ENCODE measurements around the gene WDR70. TPM values are rescaled to one million over a fixed set of nuclear protein-coding genes. Genes with fewer than 3 reads are reported as not detected.

Gene WDR70
- total RNA-seq, 2 donors from 2014 or later, result 18.0 to 25.3 TPM

- H3K4me3 ChIP-seq, result no peak overlapping the region
- H3K36me3 ChIP-seq, result no peaks in the 10 kb centered on the region
- H3K27ac ChIP-seq, result no peak overlapping the region
- TF ChIP-seq CTCF (IDR thresholded peaks at IDR 0.05), result no peak
- no peaks in the 10 kb centered on the region for H3K9me3 ChIP-seq
- H3K4me1 ChIP-seq (ENCODE audit: control insufficient read depth in 1 of 2, low read depth in 2 of 2), result no peaks in the 10 kb centered on the region
- no peak for ATAC-seq (ENCODE audit: insufficient number of reproducible peaks, low FRiP score, low read depth)
- no peak for DNase-seq (ENCODE audit: low spot score)
- H3K27me3 ChIP-seq (replicated peaks; ENCODE audit: insufficient read depth), result no peaks in the 10 kb centered on the region
Measured at GRCh38 chr5:37786416-37786815, 407.3 kb downstream of the WDR70 start.

DNA sequence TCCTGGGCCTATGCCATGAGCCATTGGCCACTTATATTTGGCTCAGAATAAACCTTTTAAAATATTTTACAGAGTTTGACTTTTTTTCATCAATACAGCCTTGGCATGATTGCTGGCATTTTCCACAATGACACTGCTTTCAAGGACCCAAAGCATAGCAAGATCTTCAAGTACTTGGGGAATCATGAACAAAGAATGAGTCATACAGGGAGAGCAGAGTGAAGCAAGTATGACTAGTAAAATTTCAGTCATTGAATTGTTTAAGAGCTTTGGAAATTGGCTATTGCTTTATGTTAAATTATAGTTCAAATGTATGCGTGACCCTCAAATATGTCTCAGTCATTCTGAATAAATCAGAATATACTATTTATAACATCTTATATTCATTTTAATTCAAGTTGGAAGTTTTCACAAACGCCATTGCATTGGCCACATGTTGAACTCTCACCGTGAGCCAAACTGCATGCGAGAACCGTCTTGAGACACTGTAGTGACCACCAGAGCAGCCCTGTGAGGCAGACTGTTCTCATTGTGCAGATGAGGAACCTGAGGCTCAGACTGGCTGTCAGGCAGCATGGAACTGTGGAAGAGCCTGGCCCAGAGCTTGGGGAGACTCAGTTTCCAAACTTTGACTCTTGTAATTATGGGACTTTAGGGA, 407.9 kb downstream of the WDR70 start:
- DNase-seq (ENCODE audit: low spot score), result no peak
- no peak for ATAC-seq (ENCODE audit: insufficient number of reproducible peaks, low FRiP score, low read depth)

DNA sequence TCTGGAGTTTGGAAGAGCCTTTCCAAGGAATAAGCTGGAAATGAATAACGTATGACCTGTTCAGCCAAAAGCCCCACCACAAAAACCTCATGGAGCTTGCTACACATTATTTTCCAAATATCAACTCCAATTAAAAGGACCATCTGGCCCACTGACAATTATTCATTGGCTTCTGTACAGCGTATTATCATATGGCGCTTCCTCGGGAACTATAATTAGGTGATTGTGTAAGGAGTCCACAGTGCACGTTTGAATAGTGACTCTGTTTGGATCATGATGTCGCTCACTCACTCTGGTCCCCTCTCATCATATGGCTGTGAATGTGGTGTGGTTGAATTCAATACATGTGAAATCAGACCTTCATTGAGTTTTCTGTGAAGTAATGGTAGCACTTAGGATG, 408.6 kb downstream of the WDR70 start:
- no peak overlapping the region for H3K27ac ChIP-seq
- H3K4me1 ChIP-seq (ENCODE audit: control insufficient read depth in 1 of 2, low read depth in 2 of 2), result no peaks in the 10 kb centered on the region
- no peak overlapping the region for H3K4me3 ChIP-seq
- no peak for ATAC-seq (ENCODE audit: insufficient number of reproducible peaks, low FRiP score, low read depth)
- no peak for DNase-seq (ENCODE audit: low spot score)
- no peaks in the 10 kb centered on the region for H3K9me3 ChIP-seq
- H3K27me3 ChIP-seq (replicated peaks; ENCODE audit: insufficient read depth), result no peaks in the 10 kb centered on the region
- TF ChIP-seq CTCF (IDR thresholded peaks at IDR 0.05), result no peak
- no peaks in the 10 kb centered on the region for H3K36me3 ChIP-seq

More for the DNA sequence above, 407.9 kb downstream of the WDR70 start:
- Histone ChIP-seq H3K36me3 (no peaks in the 10 kb centered on the region), H3K27me3 (replicated peaks; ENCODE audit: insufficient read depth) (no peaks in the 10 kb centered on the region), H3K27ac (no peak overlapping the region), H3K9me3 (no peaks in the 10 kb centered on the region), H3K4me1 (ENCODE audit: control insufficient read depth in 1 of 2, low read depth in 2 of 2) (no peaks in the 10 kb centered on the region), H3K4me3 (no peak overlapping the region)
- no peak for TF ChIP-seq CTCF (IDR thresholded peaks at IDR 0.05)

DNA sequence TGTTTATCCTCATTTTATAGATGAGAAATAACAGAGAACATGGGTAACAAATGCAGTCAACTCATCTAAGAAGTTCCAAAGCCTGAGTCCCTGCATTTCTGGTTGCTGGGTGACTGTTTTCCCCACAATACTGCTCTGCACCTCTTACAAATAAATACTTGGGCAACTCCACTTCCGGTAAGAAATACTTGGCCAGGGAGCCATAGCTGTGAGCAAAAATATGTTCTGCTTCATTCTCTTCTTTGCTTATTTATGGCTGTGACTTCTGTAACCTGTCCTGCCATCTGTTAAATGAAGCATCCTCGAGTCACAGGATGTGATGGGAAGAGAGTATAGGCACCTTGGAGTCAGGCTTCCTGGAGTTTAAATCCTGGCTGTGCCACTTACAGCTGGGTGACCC, 410.9 kb downstream of the WDR70 start:
- ATAC-seq (ENCODE audit: insufficient number of reproducible peaks, low FRiP score, low read depth), result no peak
- no peak for TF ChIP-seq CTCF (IDR thresholded peaks at IDR 0.05)

DNA sequence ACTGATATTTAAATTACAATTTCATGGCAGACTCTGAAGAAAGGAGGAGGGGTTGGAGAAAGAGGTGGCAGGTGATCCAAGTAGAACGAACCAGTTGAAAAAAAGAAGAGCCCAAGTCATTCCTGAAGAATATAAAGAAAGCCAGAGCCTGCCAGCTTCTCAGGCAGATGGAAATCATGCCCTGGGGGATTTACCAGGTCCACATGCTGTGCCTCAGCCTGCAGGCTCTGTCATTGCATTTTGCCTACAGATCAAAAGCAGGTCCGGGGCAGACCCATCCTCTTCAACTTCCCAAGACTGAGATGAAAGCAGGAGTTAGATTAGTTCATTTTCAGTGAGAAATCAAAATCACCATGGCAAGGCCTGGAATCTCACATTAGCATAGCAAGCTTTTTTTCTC, 412.2 kb downstream of the WDR70 start:
- H3K9me3 ChIP-seq, result peaks cover 8% of the 10 kb centered on the region
- H3K36me3 ChIP-seq, result no peaks in the 10 kb centered on the region
- no peak overlapping the region for H3K27ac ChIP-seq
- DNase-seq (ENCODE audit: low spot score), result no peak
- no peak for ATAC-seq (ENCODE audit: insufficient number of reproducible peaks, low FRiP score, low read depth)
- no peaks in the 10 kb centered on the region for H3K27me3 ChIP-seq (replicated peaks; ENCODE audit: insufficient read depth)
- no peaks in the 10 kb centered on the region for H3K4me1 ChIP-seq (ENCODE audit: control insufficient read depth in 1 of 2, low read depth in 2 of 2)
- no peak for TF ChIP-seq CTCF (IDR thresholded peaks at IDR 0.05)
- no peak overlapping the region for H3K4me3 ChIP-seq

More for the DNA sequence above, 410.9 kb downstream of the WDR70 start:
- no peak for DNase-seq (ENCODE audit: low spot score)
- H3K27ac ChIP-seq, result no peak overlapping the region
- H3K9me3 ChIP-seq, result peaks cover 3% of the 10 kb centered on the region
- H3K4me3 ChIP-seq, result no peak overlapping the region
- no peaks in the 10 kb centered on the region for H3K4me1 ChIP-seq (ENCODE audit: control insufficient read depth in 1 of 2, low read depth in 2 of 2)
- H3K36me3 ChIP-seq, result no peaks in the 10 kb centered on the region
- no peaks in the 10 kb centered on the region for H3K27me3 ChIP-seq (replicated peaks; ENCODE audit: insufficient read depth)

Measured in thoracic aorta (tissue), 2 donors.